SKM-1 treated with dmso at 0.1 percent for 144 hours (cell line): ENCODE results near the gene SBK1.
"Not testable (repeated sequence)": the region's sequence is repeated elsewhere in the genome, so short reads cannot be mapped to it uniquely, and the experiment has no call there.

Experiments used
- DNase-seq: peaks from one replicate; lab custom pipeline; 2025; ENCODE audit not compliant: unreplicated experiment; lab: John Stamatoyannopoulos, UW

Gene SBK1

DNA sequence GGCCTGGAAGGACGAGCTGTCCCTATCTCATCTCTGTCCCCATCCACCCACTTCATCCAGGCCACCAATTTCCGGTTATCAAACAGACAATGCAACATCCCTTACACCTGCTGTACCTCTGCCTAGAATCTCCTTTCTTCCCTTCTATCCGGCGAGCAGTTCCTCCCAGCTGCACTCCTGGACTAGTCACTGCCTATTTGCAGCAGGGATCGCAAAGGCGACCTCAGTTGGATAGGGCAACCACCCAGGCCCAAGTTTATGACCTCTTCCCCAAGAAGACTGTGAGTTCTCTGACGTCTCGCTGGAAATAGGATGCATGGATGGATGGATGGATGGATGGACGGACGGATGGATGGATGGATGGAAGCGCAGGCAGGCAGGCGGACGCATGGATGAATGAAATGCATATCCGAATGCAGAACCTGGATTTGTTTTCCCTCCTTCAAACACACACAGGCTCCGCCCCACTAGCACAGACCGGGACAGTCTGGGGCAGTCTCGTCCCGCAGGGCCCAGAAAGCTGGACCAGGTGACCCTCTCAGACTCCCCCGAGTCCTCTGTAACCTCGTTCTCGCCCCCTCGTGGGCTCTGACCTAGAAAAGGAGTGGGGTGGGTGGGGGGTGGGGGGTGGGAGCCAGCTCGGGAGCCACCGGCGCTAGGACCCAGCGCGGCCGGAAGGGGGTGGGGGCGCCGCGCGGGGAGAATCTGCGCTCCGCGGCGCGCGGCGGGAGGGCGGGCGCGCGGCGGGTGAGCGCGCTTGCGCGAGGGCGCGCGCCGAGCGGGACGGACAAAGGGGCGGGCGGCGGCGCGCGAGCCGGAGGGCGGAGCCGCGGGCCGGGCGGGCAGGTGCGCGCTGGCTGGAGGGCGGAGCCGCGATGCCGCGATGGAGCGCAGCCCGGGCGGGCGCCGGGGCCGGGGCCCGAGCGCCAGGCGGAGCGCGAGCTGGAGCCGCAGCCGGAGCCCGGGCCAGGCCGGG lies at the start of gene SBK1:
TSS of gene SBK1 (plus strand) at position 875 of the 976 bp plus-strand sequence. CDS start 24,867 bp downstream, outside the sequence.
- peak; percentile 52 for DNase-seq

DNA sequence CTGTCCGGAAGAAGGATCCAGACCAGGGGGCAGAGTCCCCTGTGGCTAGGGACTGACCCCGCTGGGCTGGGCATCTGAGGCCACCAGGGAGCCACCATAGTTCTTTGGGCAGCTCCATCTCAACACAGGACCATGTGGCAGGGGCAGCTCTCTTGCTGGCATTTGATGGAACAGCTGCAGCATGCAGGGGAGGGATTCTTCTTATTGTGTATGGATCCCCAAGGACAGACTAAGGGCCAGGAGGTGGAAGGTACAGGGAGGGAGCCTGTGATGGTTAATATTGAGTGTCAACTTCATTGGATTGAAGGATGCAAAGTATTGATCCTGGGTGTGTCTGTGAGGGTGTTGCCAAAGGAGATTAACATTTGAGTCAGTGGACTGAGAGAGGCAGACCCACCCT lies 42.8 kb upstream of the SBK1 start:
- DNase-seq = not testable (repeated sequence)

DNA sequence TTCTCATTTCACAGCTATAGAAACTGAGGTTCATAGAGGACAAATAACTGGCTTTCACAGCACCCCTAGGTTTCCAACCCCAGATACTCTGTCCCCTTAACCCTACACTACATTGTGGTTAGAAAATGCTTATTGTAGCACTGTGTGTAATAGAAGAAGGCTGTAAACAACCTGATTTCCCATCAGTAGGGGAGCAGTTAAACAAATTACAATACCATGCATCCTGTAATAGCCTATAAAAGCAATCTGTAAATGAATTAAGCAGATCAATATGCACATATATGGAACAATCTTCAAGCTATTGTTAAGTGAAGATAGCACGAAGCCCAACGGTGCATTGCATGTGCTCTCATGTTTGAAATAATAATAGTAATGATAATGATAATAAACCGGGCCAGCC lies 41.3 kb upstream of the SBK1 start:
- no peak for DNase-seq

DNA sequence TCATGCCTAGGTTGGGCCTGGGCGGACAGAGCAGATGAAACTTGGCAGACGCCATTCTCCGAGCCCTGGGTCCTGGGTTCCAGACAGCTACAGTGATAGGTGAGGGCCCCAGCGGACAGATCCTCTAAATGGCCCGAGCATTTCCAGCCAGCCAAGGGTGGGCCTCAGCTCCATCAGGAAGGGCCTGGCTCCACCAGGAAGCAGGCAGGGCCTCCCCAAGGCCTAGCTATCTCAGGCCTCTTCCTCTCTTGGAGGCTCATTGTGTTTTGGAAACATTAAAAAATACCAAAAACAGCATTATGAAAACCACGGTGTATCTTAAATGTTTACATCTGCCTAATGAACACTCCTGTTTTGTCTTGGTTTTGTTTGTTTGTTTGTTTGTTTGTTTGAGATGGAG lies 38.2 kb upstream of the SBK1 start:
- no peak for DNase-seq

DNA sequence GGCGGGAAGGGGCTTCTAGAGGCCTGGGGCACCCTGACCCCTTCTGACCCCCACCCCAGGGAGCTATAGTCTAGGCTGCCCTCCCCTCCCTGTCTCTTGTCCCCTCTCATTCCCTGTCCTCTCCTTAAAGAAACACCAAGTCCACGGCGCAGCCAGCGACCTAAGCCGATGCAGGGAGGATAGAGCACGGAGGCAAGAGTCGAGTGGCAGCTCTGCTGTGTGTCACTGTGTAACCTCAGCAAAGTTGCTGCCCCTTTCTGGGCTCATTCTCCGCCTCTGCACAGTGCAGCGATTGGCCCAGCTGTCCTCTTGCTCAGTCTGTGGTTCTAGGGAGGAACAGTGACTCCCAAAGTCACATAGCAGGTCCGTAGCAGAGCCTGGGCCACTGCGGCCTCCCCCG lies 36.5 kb upstream of the SBK1 start:
- DNase-seq = no peak

DNA sequence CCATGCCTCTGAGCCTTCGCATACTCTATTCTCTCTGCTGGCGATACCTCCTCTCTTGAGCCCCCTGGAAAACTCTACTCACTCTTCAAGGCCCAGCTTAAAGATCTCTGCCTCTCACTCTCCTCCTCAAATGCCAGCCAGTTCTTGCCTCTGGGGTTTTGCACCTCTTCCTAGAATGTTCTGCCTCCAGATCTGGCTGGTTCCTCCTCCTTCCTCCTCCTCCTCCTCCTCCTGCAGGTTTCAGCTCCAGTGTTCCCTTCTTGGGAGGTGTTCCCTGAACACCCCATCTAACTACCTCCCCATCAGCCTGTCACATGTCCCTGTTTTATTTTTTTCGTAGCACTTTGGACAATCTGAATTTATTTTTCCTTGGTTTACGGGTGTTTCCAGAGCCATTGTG lies 35.1 kb upstream of the SBK1 start:
- DNase-seq = no peak

DNA sequence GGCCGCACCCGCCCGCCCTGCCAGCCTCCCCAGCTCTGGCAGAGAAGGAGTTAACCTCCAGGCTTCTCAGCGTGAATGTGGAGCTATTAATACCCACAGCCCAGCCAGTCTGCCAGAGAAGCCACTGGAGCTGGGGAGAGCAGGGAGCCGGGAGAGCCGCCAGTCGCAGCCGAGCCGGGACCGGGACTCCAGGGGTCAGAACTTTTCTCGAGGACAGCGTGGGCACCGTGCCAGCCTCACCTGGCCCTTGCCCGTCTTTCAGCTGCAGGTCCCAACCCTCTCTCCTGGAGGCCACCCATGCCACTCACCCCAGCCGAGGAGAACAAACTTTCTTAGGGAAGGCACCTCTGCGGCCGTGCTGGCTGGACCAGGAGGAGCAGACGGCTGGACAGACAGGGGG lies 33.8 kb upstream of the SBK1 start:
- DNase-seq = no peak

DNA sequence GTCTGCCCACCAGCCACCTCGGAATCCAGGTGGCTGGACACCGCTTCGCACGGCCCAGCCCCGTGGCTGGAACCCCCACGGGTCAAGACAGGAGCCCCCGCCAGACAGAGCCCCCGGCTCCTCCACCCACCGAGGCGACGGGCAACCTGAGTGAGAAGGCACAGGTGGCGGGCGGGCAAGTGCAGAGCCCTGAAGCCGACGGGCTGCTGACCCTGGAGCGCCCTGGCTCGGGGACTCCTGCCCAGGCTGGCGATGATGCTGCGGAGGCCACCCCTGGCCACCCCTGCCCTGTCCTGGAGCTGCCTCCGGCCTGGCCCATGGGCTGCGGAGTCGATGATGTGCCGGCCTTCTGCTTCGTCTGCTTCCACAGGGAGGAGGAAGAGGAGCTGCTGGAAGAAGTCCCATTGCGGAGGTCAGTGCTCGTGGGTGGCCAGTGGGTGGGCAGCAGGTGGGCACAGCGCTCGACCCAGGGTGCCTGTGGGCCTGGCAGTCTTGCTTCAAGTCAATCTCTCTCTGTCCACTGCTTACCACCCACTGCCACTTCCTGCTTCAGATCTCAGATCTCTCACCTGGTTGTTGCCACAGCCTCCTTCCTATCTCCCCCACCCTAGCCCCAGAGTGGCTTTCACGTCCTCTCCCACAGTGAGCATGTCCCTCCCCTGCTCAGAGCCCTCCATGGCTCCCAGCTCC lies 33.1 kb upstream of the SBK1 start:
- no peak for DNase-seq

DNA sequence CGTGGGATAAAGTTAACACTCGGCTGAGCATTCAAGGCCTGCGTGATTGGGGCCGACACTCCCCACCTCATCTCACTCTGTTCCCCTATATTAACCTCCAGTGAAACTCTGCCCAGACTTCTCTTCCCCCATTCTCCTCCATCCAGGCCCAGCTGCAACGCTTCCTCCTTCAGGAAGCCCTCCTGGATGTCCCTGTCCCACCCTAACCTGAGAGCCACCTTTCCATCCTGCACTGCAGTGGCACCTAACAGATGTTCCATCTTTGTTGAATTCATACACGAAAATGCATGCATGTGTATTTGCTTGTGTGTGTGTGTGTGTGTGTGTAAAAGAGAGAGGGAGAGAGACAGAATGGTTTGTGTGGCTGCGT lies 32.6 kb upstream of the SBK1 start:
- DNase-seq = no peak

DNA sequence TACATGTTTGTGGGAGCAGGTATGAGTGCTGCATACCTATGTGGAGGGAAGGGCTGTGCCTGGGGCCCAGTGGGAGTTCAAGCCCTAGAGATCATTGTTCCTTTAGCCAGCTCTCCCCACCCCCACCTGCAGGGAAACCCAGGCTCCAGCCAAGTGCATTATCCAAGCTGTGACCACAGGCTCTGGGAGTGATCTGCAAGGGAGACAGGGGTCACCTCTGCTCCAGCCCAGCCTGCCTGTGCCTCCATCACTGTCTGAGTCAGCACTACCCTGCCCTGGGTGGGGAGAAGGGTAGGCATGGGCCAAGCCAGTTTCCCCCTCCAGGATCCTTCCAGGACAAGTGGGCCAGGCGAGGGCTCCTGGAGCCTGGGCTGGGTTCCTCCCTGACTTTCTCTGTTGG lies 32.1 kb upstream of the SBK1 start:
- no peak for DNase-seq

DNA sequence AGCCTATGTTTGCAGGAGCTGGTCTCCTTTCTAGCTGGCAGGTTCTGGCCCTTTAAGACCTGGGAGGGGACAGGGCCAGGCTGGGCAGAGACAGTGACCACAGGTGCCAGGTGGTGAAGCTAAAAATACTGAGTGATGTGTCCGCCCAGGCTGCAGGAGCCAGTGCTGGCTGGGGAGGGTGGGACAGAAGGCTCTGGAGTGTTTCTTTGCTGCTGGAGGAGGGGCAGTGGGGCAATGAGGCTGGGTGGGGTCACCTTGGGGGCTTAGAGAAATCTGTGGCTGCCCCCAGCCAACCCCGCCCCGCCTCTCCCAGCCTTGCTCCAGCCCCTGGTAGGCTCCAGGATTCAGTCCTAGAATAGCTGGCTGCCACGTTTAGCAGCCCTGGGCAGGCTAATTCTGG lies 30.4 kb upstream of the SBK1 start:
- no peak for DNase-seq

DNA sequence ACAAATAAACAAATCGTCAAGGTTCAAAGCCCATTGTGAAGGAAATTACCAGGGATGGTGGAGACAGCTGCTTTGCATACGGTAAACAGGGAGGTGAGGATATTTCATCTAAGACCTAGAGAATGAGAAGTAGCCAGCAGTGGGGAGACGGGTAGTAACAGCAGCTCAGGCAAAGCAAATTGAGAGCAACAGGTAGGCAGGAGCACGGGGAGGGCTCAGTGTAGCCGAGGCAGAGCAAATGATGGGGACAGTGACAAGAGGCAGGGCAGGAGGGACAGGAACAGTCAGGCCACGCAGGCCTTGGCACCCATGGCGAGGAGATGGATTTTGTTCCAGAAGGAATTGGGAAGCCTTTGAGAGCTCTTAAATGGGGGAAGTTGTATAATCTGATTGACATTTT lies 29.0 kb upstream of the SBK1 start:
- DNase-seq = no peak

DNA sequence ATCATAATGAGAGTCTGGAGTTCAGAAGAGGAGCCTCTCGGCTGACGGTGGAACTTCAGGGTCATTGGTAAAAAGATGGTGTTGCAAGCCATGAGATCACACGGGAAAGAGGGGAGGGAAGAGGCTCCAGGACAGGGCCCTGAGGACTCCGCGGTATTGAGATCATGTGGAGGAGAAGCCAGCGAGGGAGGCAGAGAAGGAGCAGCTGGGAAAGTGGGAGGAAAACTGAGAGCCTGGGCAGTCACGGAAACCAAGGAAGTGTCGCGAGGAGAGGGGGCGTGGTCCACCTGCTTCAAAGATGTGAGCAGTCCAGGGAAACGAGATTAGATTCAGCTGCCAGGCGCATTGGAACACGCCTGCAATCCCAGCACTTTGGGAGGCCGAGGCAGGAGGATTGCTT lies 27.7 kb upstream of the SBK1 start:
- peak; percentile 50 for DNase-seq

DNA sequence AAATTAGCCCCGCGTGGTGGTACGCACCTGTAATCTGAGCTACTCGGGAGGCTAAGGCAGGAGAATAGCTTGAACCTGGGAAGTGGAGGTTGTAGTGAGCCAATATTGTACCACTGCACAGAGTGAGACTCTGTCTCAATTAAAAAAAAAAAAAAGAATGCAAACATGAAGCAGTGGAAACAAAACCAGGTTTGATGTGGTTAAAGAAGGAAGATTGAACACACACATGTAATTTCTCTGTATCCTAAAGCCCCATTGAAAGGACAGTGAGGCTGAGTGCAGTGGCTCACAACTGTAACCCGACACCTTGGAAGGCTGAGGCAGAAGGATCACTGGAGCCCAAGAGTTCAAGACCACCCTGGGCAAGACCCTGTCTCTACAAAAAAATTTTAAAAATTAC lies 26.5 kb upstream of the SBK1 start:
- DNase-seq = no peak

DNA sequence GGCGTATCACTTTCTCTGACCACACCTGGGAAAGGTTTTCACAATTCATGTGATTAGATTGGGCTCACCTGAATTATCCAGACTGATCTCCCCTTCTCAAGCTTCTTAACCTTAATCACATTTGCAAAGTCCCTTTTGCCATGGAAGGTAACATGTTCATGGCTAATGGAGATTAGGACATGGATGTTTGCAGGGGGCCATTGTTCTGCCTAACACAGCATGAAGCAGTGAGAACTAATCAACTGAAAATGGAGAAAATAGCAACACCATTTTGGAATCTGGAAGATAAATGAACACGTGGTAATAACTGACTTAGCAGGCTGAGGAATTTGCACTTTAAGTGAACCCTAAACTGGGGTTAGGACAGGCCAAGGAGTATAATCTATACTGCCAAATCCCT lies 25.0 kb upstream of the SBK1 start:
- no peak for DNase-seq

DNA sequence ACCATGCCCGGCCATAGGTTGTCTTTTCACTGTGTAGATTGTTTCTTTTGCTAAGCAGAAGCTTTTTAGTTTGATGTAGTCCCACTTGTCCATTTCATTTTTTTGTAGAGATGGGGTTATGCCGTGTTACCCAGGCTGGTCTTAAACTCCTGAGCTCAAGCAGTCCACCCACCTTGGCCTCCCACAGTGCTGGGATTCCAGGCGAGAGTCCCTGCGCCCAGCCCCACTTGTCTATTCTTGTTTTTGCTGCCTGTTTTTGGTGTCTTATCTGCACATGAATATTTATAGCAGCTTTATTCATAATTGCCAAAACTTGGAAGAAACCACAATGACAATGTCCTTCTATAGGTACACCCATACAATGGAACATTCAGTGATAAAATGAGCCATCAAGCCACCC lies 18.8 kb upstream of the SBK1 start:
- no peak for DNase-seq

DNA sequence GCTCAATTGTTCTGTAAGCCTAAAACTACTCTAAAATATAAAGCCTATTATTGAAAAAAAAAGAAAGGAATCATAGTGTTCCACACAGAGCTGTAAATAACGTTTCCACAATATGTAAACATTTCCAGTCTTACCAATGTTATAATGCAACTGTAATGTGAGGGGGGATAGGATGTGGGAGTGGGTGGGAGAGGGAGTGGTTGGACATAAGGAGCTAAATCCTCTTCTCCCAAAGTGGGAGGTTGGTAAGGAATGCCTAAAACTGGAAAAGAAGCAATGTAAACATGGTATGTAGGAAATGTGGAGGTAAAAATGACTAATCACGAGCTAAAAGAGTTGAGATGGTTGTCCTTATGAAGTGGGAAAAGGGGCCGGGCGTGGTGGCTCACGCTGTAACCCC lies 17.6 kb upstream of the SBK1 start:
- DNase-seq = no peak

DNA sequence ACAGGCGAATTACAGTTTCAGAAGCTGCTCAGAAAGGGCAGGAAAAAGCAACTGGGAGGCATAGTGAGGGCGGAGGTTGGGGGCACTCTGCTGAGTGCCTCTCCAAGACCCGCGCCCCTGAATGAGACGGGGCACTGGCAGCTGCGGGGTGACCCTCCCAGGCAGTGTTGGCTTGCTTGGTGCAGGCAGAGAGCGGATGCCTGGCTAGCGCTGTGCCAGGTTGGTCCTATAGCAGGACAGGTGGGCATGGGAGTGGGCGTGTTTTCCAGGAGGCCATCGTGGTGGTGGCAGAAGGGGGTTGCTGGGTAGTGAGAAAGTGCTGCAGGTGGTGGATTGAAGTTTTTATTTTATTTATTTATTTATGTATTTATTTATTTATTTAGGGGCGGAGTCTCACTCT lies 16.0 kb upstream of the SBK1 start:
- no peak for DNase-seq

DNA sequence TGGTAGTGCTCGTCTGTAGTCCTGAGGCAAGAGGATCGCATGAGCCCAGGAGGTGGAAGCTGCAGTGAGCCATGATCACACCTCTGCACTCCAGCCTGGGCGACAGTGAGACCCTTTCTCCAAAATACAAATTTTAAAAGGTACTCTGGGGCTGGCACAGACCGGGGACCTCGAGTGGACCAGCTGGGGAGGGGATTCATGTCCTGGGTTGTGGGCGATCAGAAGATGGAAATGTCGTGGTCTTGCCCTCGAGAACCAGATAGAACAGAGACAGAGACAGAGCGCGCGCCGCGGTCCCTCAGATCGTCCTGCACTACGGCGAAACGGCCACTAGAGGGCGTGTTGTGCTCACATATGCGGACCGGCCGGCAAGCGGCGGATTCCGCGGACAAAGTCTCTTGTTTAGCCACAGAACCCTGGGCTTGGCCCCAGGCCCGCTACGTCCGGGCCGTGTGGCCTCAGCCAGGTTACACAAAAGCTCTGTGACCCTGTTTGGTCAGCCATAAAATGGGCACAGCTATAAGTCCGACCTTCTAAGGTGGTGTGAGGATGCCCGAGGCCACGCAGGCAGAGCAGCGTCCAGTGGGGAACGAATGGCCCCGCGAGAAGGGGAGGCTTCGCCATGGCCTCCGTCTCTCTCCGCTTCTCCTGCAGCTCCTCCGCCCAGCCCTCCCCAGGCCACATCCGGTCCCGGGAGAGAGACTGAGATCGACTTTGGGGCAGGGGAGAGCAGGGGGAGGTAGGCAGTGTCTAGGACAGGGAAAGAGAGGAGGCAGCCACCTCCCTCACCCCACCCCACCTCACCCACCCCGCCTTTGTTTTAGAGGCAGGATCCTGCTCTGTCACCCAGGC lies 14.6 kb upstream of the SBK1 start:
- peak; percentile 75 for DNase-seq

DNA sequence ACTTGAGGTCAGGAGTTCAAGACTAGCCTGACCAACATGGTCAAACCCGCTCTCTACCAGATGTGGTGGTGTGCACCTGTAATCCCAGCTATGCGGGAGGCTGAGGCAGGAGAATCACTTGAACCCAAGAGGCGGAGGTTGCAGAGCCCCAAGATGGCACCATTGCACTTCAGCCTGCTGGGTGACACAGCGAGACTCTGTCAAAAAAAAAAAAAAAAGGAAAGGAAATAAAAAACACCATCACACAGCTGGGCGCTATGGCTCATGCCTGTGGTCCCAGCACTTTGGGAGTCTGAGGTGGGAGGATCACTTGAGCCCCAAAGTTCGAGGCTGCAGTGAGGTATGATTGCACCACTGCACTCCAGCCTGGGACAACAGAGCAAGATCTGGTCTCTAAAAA lies 13.3 kb upstream of the SBK1 start:
- DNase-seq = no peak
